Karpas-422 (cell line): ENCODE results near the gene UGT1A8. TPM values are rescaled to one million over a fixed set of nuclear protein-coding genes. Genes with fewer than 3 reads are reported as not detected.

ENCODE experiments used
- DNase-seq: peaks from one replicate; pipeline ENCODE4 v3.0.0-alpha.2; 2015
- H2AFZ ChIP-seq: fragments of 200-600 bp; sonication (generic); 2 replicates; pipeline ENCODE4 v1.6.1; 2014; ENCODE audit warnings: antibody characterized with exemption, low read length, mixed read lengths
- H3K27ac ChIP-seq: fragments of 200-600 bp; sonication (generic); 2 replicates; pipeline ENCODE4 v1.5.1; 2014; ENCODE audit warnings: mild to moderate bottlenecking, low read length, moderate library complexity
- H3K27me3 ChIP-seq: fragments of 200-600 bp; sonication (generic); 2 replicates; pipeline ENCODE4 v1.6.1; 2014; ENCODE audit warnings: low read length, mixed read lengths
- H3K36me3 ChIP-seq: fragments of 200-600 bp; sonication (generic); 2 replicates; pipeline ENCODE4 v1.6.1; 2014; ENCODE audit warnings: low read length, mixed read lengths; ENCODE audit not compliant: insufficient read depth
- H3K4me1 ChIP-seq: fragments of 200-600 bp; sonication (generic); 2 replicates; pipeline ENCODE4 v1.6.1; 2014; ENCODE audit warnings: mild to moderate bottlenecking, low read length, mixed read lengths
- H3K4me2 ChIP-seq: fragments of 200-600 bp; sonication (generic); 2 replicates; pipeline ENCODE4 v1.6.1; 2014; ENCODE audit warnings: low read length, low read depth, mild to moderate bottlenecking; ENCODE audit not compliant: poor library complexity, severe bottlenecking
- H3K4me3 ChIP-seq: fragments of 200-600 bp; sonication (generic); 2 replicates; pipeline ENCODE4 v1.5.1; 2014; ENCODE audit warnings: mild to moderate bottlenecking, antibody characterized with exemption, low read length, mixed read lengths
- H3K79me2 ChIP-seq: fragments of 200-600 bp; sonication (generic); 2 replicates; pipeline ENCODE4 v1.6.1; 2014; ENCODE audit warnings: mild to moderate bottlenecking, low read length, mixed read lengths
- H3K9ac ChIP-seq: fragments of 200-600 bp; sonication (generic); 2 replicates; pipeline ENCODE4 v1.6.0; 2014; ENCODE audit warnings: low read length
- H3K9me2 ChIP-seq: fragments of 200-600 bp; sonication (generic), shearing (Covaris generic); replicated peaks from 2 replicates; pipeline ENCODE4 v1.6.0; 2014; ENCODE audit warnings: mild to moderate bottlenecking, low read length, moderate library complexity; ENCODE audit not compliant: insufficient read depth
- H3K9me3 ChIP-seq: fragments of 300-700, 200-600 bp; sonication (generic); 2 replicates; pipeline ENCODE4 v1.6.1; 2014; ENCODE audit warnings: low read length, mixed read lengths
- H4K20me1 ChIP-seq: fragments of 200-600 bp; sonication (generic); 2 replicates; pipeline ENCODE4 v1.6.1; 2014; ENCODE audit warnings: mild to moderate bottlenecking, antibody characterized with exemption, low read length, low read depth; ENCODE audit not compliant: insufficient read depth
- total RNA-seq: library from RNA; depleted of rRNA; stranded (reverse); fragments of >200 nt; shearing (Covaris generic); gene quantifications from 2 replicates; pipeline ENCODE4 v1.2.3, GENCODE V29; 2014; ENCODE audit warnings: low replicate concordance

Gene UGT1A8
- total RNA-seq, 1 experiment from 2014 or later, result not detected

DNA sequence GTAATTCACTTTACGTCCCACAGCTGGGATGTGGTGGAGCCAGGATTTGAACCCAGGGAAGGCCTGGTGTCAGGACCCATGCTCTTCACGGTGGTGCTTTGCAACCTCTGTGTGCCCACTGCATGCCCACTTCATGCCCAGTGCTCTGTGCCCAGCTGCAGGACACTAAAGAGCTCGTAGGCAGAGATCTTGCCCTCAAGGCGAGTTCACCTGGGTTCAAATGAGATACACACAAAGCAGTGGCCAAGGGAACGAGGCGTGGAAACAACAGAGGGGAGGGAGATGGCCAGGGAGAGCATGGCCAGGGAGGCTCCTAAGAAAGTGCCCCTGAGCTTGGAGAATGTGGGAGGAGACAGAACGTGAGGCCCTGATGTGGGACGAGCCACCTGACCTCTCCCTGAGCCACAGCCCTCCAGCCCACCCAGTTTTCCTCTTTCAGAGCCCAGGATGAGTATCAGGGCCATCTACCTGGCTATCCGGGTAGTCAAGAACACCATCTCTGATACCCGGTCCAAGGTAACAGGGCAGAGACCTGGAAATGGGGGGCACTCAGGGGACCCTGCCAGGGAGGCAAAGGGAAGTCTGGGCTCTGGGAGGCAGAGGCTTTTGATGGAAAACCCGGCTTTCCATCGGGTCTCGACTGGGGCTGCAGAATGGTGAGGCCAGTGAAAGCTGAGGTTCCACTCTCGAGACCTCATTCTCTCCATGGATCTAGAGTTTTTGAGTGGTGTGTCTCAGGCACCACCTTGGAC is 181.1 kb downstream of the UGT1A8 start:
- Histone ChIP-seq H3K4me1 (peaks cover 26% of the 10 kb centered on the region), H3K36me3 (no peaks in the 10 kb centered on the region), H3K9ac (no peak overlapping the region), H4K20me1 (no peaks in the 10 kb centered on the region), H3K27ac (no peak overlapping the region), H3K27me3 (no peaks in the 10 kb centered on the region), H3K9me2 (no peaks in the 10 kb centered on the region), H3K79me2 (no peaks in the 10 kb centered on the region), H3K9me3 (no peaks in the 10 kb centered on the region), H3K4me2 (no peak overlapping the region), H3K4me3 (no peak overlapping the region), H2AFZ (no peak overlapping the region)
- no peak for DNase-seq

- Histone ChIP-seq H3K9me2 (no peaks in the 10 kb centered on the region), H3K27ac (no peak overlapping the region), H4K20me1 (no peaks in the 10 kb centered on the region), H3K9me3 (no peaks in the 10 kb centered on the region), H3K4me3 (no peak overlapping the region), H3K79me2 (no peaks in the 10 kb centered on the region), H3K4me1 (peaks cover 26% of the 10 kb centered on the region), H3K4me2 (no peak overlapping the region), H3K27me3 (no peaks in the 10 kb centered on the region), H3K9ac (no peak overlapping the region), H2AFZ (no peak overlapping the region), H3K36me3 (no peaks in the 10 kb centered on the region)
- DNase-seq, result no peak
These were observed 181.7 kb downstream of the UGT1A8 start for GRCh38 chr2:233799087-233799665.

GRCh38 chr2:233799716-233800115 is 182.3 kb downstream of the UGT1A8 start:
- Histone ChIP-seq H3K27ac (no peak overlapping the region), H3K4me2 (no peak overlapping the region), H3K27me3 (no peaks in the 10 kb centered on the region), H3K4me3 (no peak overlapping the region), H3K4me1 (peaks cover 26% of the 10 kb centered on the region), H3K9me3 (no peaks in the 10 kb centered on the region), H3K36me3 (no peaks in the 10 kb centered on the region), H2AFZ (no peak overlapping the region), H4K20me1 (no peaks in the 10 kb centered on the region), H3K9ac (no peak overlapping the region), H3K79me2 (no peaks in the 10 kb centered on the region), H3K9me2 (no peaks in the 10 kb centered on the region)
- no peak for DNase-seq

GRCh38 chr2:233800208-233800607 is 182.8 kb downstream of the UGT1A8 start:
- H3K4me1 ChIP-seq, result peaks cover 31% of the 10 kb centered on the region
- no peaks in the 10 kb centered on the region for H3K9me3 ChIP-seq
- H2AFZ ChIP-seq, result no peak overlapping the region
- no peak for DNase-seq
- no peaks in the 10 kb centered on the region for H3K27me3 ChIP-seq
- H3K4me2 ChIP-seq, result no peak overlapping the region
- H3K79me2 ChIP-seq, result no peaks in the 10 kb centered on the region
- H3K27ac ChIP-seq, result no peak overlapping the region
- no peak overlapping the region for H3K4me3 ChIP-seq
- H3K9me2 ChIP-seq, result no peaks in the 10 kb centered on the region
- H3K9ac ChIP-seq, result no peak overlapping the region
- H3K36me3 ChIP-seq, result no peaks in the 10 kb centered on the region
- no peaks in the 10 kb centered on the region for H4K20me1 ChIP-seq

DNA sequence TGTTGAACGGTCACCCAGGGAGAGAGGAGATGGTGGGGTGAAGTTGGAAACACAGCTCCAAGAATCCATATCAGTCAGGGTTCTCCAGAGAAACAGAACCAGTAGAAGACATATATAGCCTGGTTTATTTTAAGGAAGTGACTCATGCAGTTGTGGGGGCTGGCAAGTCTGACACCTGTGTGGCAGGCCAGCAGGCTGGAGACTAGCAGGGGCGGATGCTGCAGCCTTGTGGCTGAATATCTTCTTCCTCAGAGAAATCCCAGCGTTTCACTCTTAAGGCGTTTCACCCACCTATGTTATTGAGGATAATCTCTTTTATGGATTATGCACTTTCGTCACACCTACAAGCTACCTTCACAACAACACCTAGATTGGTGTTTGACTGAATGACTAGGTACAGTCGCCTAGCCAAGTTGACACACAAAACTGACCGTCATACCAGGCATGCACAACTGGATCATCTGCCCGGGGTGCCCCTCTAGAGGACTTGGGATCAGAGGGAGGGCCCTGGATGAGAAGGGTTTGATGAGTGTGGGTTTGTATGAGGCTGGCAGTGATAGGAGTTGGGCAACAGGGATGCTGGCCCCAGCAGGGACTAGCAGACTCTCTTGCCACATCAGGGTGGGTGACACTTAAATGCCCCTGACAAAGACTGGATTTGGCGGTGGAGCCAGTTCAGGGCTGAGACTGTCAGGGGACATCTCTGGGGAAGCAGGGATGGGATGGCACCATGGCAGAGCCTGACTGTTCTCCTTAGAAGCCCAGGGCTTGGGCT is 184.1 kb downstream of the UGT1A8 start:
- H3K9ac ChIP-seq, result peak overlapping the region; percentile 32
- no peak overlapping the region for H2AFZ ChIP-seq
- no peaks in the 10 kb centered on the region for H4K20me1 ChIP-seq
- H3K36me3 ChIP-seq, result no peaks in the 10 kb centered on the region
- H3K79me2 ChIP-seq, result no peaks in the 10 kb centered on the region
- peak; percentile 83 for DNase-seq
- H3K27me3 ChIP-seq, result no peaks in the 10 kb centered on the region
- H3K4me2 ChIP-seq, result peak overlapping the region; percentile 56
- no peaks in the 10 kb centered on the region for H3K9me2 ChIP-seq
- peak overlapping the region; percentile 5; the same call in 1 of the 2 replicates for H3K4me3 ChIP-seq
- no peak overlapping the region for H3K27ac ChIP-seq
- no peaks in the 10 kb centered on the region for H3K9me3 ChIP-seq
- peaks cover 43% of the 10 kb centered on the region for H3K4me1 ChIP-seq

DNA sequence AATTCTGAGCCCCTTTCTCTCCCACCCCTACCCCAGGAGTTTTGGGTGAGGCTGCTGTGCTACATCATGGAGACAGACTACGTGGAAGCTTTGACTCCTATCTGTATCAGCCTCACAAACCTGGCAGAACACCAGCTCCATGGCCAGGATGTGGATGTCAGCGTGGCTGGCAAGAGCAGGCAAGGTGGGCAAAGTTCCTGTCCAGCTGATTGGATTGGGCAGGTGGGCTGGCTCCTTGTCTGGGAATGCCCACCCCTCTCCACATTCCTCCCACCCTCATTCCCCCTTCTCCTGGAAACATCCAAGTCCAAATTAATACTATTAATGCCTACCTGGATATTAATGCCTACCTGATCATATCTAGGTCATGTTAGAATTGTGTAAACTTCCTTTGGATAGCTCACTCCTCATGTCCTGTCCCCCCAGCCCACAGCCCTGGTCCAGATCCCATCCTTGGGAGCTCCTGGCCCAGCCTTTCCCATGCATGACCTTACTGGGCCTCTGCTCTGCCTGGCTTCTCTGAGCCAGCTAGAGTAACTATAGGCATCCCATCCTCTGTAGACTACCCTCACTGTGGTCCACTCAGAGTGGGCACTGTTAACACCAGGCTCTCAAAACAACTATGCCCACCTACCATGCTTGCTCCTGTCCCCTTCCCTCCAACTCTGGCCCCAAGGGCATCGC is 184.8 kb downstream of the UGT1A8 start:
- DNase-seq, result no peak
- Histone ChIP-seq H3K79me2 (no peaks in the 10 kb centered on the region), H2AFZ (no peak overlapping the region), H3K36me3 (no peaks in the 10 kb centered on the region), H3K27ac (no peak overlapping the region), H3K9me3 (no peaks in the 10 kb centered on the region), H3K9me2 (no peaks in the 10 kb centered on the region), H4K20me1 (no peaks in the 10 kb centered on the region), H3K4me2 (peak overlapping the region; percentile 56), H3K27me3 (no peaks in the 10 kb centered on the region; the same call in 1 of the 2 replicates), H3K9ac (peak overlapping the region; percentile 32; the same call in 1 of the 2 replicates), H3K4me1 (peaks cover 43% of the 10 kb centered on the region), H3K4me3 (peak overlapping the region; percentile 5; the same call in 1 of the 2 replicates)

- Histone ChIP-seq H4K20me1 (no peaks in the 10 kb centered on the region), H2AFZ (no peak overlapping the region), H3K9ac (no peak overlapping the region), H3K27ac (no peak overlapping the region), H3K4me1 (peaks cover 43% of the 10 kb centered on the region), H3K27me3 (no peaks in the 10 kb centered on the region; the same call in 1 of the 2 replicates), H3K4me2 (no peak overlapping the region), H3K79me2 (no peaks in the 10 kb centered on the region), H3K36me3 (no peaks in the 10 kb centered on the region), H3K9me2 (no peaks in the 10 kb centered on the region), H3K9me3 (no peaks in the 10 kb centered on the region), H3K4me3 (no peak overlapping the region)
- DNase-seq, result no peak
These were observed 186.0 kb downstream of the UGT1A8 start for GRCh38 chr2:233803292-233803911.
